GM12864 (cell line): ENCODE data around the gene ATP2A3.
"Not testable (repeated sequence)": the region's sequence is repeated elsewhere in the genome, so short reads cannot be mapped to it uniquely, and the experiment has no call there.

ENCODE experiments used
- DNase-seq: peaks from one replicate; pipeline ENCODE4 v3.0.0-alpha.2; 2011; ENCODE audit warnings: low read depth
- H3K4me3 ChIP-seq: 2 replicates; pipeline ENCODE4 v1.5.1; 2011; ENCODE audit warnings: mild to moderate bottlenecking, low read depth, low read length, control low read depth
- CTCF ChIP-seq: IDR thresholded peaks from 2 replicates; pipeline ENCODE4 v1.5.1; 2011; ENCODE audit warnings: low read depth, mild to moderate bottlenecking, moderate library complexity, low read length, control low read depth, inconsistent platforms; ENCODE audit errors: missing control alignments

ATP2A3 gene

DNA sequence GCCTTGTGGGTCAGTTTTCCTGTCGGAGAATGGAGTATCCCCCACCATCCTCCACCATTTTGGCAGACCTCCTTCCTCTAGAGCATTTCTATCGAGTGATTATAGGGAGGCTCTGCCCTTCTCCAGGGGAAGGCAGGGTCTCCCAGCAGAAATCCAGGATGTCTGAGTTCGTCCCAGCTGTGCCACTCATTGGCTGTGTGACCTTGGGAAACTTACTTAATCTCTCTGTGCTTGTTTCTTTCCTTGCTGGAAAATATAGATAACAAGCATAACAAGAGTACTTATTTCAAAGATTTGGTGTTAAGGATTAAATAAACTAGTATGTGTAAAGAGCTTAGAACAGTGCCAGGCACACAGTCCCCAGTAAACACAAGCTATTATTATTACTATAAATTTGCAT is 14.8 kb downstream of the ATP2A3 start:
- no peak overlapping the region for H3K4me3 ChIP-seq
- TF ChIP-seq CTCF, result no peak
- DNase-seq, result no peak

DNA sequence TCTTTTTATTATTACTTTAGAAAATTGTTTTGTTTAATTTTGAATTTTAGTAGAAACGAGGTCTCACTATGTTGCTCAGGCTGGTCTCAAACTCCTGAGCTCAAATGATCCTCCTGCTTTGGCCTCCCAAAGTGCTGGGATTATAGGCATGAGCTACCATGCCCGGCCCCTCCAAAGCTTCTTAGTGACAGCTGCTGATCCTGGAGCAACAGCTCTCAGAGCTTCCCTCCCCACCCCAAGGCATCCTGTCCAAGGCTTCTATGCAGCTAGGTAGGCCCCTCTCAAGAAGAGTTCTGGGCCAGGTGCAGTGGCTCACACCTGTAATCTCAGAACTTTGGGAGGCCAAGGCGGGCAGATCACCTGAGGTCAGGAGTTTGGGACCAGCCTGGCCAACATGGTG is 15.7 kb downstream of the ATP2A3 start:
- not testable (repeated sequence) for H3K4me3 ChIP-seq, DNase-seq

GRCh38 chr17:3947318-3947810 is 16.9 kb downstream of the ATP2A3 start:
- H3K4me3 ChIP-seq, result no peak overlapping the region
- no peak for TF ChIP-seq CTCF
- DNase-seq, result no peak

- H3K4me3 ChIP-seq, result no peak overlapping the region
- DNase-seq, result no peak
- TF ChIP-seq CTCF, result no peak
Measured at GRCh38 chr17:3946711-3947235, 17.5 kb downstream of the ATP2A3 start.

- no peak for DNase-seq
Measured at GRCh38 chr17:3944485-3945388, 19.5 kb downstream of the ATP2A3 start.

DNA sequence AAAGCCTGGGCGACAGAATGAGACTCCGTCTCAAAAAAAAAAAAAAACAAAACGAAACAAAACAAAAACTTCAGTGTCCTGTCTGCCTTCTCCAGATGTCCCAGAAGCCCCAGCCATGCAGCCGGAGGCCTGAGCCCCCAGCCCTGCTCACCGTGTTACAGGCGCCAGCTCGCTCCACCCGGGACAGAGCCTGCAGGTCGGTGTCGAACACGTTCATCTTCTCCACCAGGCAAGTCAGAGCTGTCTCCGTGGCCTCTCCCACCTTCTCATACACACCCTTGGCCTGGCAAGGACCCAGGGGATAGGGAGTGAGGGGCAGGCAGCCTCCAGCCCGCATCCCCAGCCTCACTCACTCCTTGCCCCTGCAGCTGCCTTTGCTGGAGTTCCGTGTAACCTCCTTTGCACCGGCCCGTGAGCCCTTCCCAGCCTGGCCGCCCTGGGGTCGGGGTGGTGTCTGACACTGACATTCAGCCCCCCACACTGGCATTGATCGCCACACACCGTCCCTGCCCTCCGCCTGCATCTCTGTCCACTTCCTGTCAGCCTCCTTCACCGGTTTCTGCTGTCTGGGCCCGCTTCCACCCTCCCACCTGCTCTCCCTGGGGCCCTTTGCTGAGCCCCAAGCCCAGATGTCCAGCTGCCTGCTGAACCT is 20.9 kb downstream of the ATP2A3 start:
- no peak for TF ChIP-seq CTCF
- H3K4me3 ChIP-seq, result no peak overlapping the region
- no peak for DNase-seq

More at GRCh38 chr17:3944485-3945388, 19.5 kb downstream of the ATP2A3 start:
- H3K4me3 ChIP-seq, result no peak overlapping the region
- no peak for TF ChIP-seq CTCF

- DNase-seq, result no peak
- no peak for TF ChIP-seq CTCF
- no peak overlapping the region for H3K4me3 ChIP-seq
Measured at GRCh38 chr17:3940965-3941698, 23.1 kb downstream of the ATP2A3 start.
